CD4-positive, alpha-beta memory T cell (primary cell): ENCODE data around the gene RABL2A. TPM values are rescaled to one million over a fixed set of nuclear protein-coding genes. Genes with fewer than 3 reads are reported as not detected.
"Not testable (repeated sequence)": the region's sequence is repeated elsewhere in the genome, so short reads cannot be mapped to it uniquely, and the experiment has no call there.

Experiments used
- CTCF ChIA-PET: fragments of 350-600 bp; sonication (Branson Sonifier 250); formaldehyde crosslinking; loops from one replicate; lab custom pipeline; 2021; ENCODE audit warnings: inconsistent platforms; ENCODE audit not compliant: partially characterized antibody; lab: Charles Lee
- POLR2A ChIA-PET: fragments of 350-600 bp; sonication (Branson Sonifier 250); formaldehyde crosslinking; loops from one replicate; lab custom pipeline; 2021; ENCODE audit not compliant: partially characterized antibody; lab: Charles Lee
- DNase-seq, 5 donors: peaks; one replicate each; pipeline versions ENCODE4 v3.0.0 to v3.0.0-alpha.2; 2020 to 2022; ENCODE audit warnings: mixed read lengths in 1 of 5
- H3K27ac ChIP-seq: one replicate; pipeline ENCODE4 v1.7.0; 2013; ENCODE audit warnings: low read depth, low read length
- H3K27me3 ChIP-seq: 2 replicates; pipeline ENCODE4 v1.7.0; 2013; ENCODE audit warnings: mild to moderate bottlenecking, low read length, moderate library complexity; ENCODE audit not compliant: insufficient read depth
- H3K36me3 ChIP-seq: 2 replicates; pipeline ENCODE4 v1.7.0; 2013; ENCODE audit warnings: mild to moderate bottlenecking, low read length, moderate library complexity; ENCODE audit not compliant: insufficient read depth
- H3K4me1 ChIP-seq: 2 replicates; pipeline ENCODE4 v1.7.0; 2013; ENCODE audit warnings: mild to moderate bottlenecking, low read length, moderate library complexity; ENCODE audit not compliant: insufficient read depth
- H3K4me3 ChIP-seq, 2 donors: one replicate each; pipeline ENCODE4 v1.7.0; 2013; ENCODE audit warnings: low read length in 2 of 2, mild to moderate bottlenecking in 1 of 2
- H3K9me3 ChIP-seq, 2 donors: one replicate each; pipeline ENCODE4 v1.7.0; 2013; ENCODE audit warnings: low read length in 2 of 2, control low read depth in 1 of 2; ENCODE audit not compliant: control insufficient read depth in 1 of 2
- H3K27ac Mint-ChIP-seq, 7 donors: one replicate each; pipeline ENCODE4 v1.8.0; 2020 to 2021; ENCODE audit warnings: mixed read lengths in 7 of 7, mild to moderate bottlenecking in 6 of 7, inconsistent platforms in 3 of 7, moderate library complexity in 3 of 7
- H3K27me3 Mint-ChIP-seq, 2 donors: one replicate each; pipeline ENCODE4 v1.8.0; 2020 to 2021; ENCODE audit warnings: mixed read lengths in 2 of 2
- H3K36me3 Mint-ChIP-seq, 2 donors: one replicate each; pipeline ENCODE4 v1.8.0; 2020 to 2021; ENCODE audit warnings: mixed read lengths in 2 of 2, inconsistent platforms in 1 of 2, mild to moderate bottlenecking in 1 of 2
- H3K4me1 Mint-ChIP-seq, 4 donors: one replicate each; pipeline ENCODE4 v1.8.0; 2020 to 2021; ENCODE audit warnings: mixed read lengths in 4 of 4, mild to moderate bottlenecking in 1 of 4
- H3K4me3 Mint-ChIP-seq, 8 donors: one replicate each; pipeline ENCODE4 v1.8.0; 2020 to 2021; ENCODE audit warnings: mixed read lengths in 8 of 8, mild to moderate bottlenecking in 7 of 8, moderate library complexity in 6 of 8, inconsistent platforms in 3 of 8
- H3K9me3 Mint-ChIP-seq, 8 donors: one replicate each; pipeline ENCODE4 v1.8.0; 2020 to 2021; ENCODE audit warnings: mixed read lengths in 8 of 8, mild to moderate bottlenecking in 5 of 8, inconsistent platforms in 3 of 8, moderate library complexity in 1 of 8
- intact Hi-C: fragments of 100-400 bp; cut with micrococcal nuclease; formaldehyde crosslinking; loops from one replicate; pipeline ENCODE4 v1.15.1; 2023
- microRNA-seq: library from miRNA; unstranded; fragments of <30 nt; microRNA quantifications from one replicate; pipeline ENCODE4 v1.2.0, GENCODE V29; 2021; ENCODE audit warnings: borderline replicate concordance, borderline number of aligned reads, borderline microRNAs expressed, mixed read lengths
- polyA plus RNA-seq, 2 donors: library from polyadenylated mRNA; unstranded; fragments of 300-500 nt; fragmentation: Illumina TruSeq; gene quantifications; one replicate each; pipeline ENCODE4 v1.2.3, GENCODE V29; 2021
- total RNA-seq, 2 experiments: library from RNA; stranded (reverse); gene quantifications; one replicate each; pipeline ENCODE4 v1.2.3, GENCODE V29; 2021

RABL2A gene
- total and polyA plus RNA-seq, 4 experiments from 2014 or later, result 10.0 to 47.3 (median 28.5) TPM

DNA sequence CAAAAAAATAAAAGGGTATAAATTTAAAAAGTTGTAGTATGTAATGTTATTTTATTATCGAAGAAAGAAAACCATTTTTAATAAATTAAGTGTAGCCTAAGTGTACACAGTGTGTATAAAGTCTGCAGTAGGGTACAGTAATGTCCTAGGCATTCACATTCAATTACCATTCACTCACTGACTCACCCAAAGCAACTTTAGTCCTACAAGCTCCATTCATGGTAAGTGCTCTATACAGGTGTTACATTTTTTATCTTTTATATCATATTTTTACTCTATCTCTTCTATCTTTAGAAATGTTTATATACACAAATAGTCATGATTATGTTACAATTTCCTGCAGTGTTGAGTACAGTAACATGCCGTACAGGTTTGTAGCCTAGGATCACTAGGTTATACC is 59.5 kb downstream of the RABL2A start:
- no peak overlapping the region for H3K27ac ChIP-seq
- ChIA-PET CTCF (interaction anchor here (1.5 kb wide), 1 partner anchor 8 kb away, joined by 3 read pairs; no protein-coding TSS in a partner anchor), POLR2A (no interaction called here)
- no peaks in the 10 kb centered on the region for H3K4me1 ChIP-seq
- Mint-ChIP-seq H3K4me1 (no peaks in the 10 kb centered on the region), H3K36me3 (no peaks in the 10 kb centered on the region), H3K27me3 (no peaks in the 10 kb centered on the region), H3K4me3 (no peak overlapping the region), H3K27ac (no peak overlapping the region), H3K9me3 (peaks cover 0 to 2% (median 0%) of the 10 kb centered on the region in 8 donors)
- DNase-seq, result no peak
- no peak overlapping the region for H3K4me3 ChIP-seq
- no peaks in the 10 kb centered on the region for H3K9me3 ChIP-seq
- no peaks in the 10 kb centered on the region for H3K27me3 ChIP-seq
- intact Hi-C loops, result no loop called here
- H3K36me3 ChIP-seq, result no peaks in the 10 kb centered on the region

DNA sequence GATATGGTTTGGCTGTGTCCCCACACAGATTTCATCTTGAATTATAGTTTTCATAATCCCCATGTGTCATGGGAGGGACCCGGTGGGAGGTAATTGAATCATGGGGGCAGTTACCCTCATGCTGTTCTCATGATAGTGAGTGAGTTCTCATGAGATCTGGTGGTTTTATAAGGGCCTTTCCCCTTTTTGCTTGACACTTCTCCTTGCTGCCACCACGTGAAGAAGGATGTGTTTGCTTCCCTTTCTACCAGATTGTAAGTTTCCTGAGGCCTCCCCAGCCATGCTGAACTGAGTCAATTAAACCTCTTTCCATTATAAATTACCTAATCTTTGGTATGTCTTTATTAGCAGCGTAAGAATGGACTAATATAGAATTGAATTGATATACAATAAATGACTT is 63.8 kb downstream of the RABL2A start:
- POLR2A ChIA-PET, H3K4me3 Mint-ChIP-seq: not testable (repeated sequence)
- CTCF ChIA-PET, result interaction anchor here (1.0 kb wide), 1 partner anchor 10 kb away, joined by 5 read pairs; no protein-coding TSS in a partner anchor

More for the DNA sequence above, 63.8 kb downstream of the RABL2A start:
- H3K4me3 ChIP-seq, H3K9me3 ChIP-seq, H3K27me3 ChIP-seq, H3K27ac Mint-ChIP-seq, H3K36me3 Mint-ChIP-seq, H3K9me3 Mint-ChIP-seq, DNase-seq, H3K27ac ChIP-seq, H3K36me3 ChIP-seq, H3K27me3 Mint-ChIP-seq: not testable (repeated sequence)
- intact Hi-C loops, result loop anchor here (10.0 kb wide), 1 partner anchor 86 kb away; no protein-coding TSS in a partner anchor
- peaks cover 14 to 26% (median 20%) of the 10 kb centered on the region in 4 donors for H3K4me1 Mint-ChIP-seq
- H3K4me1 ChIP-seq, result peaks cover 25% of the 10 kb centered on the region

Small RNA genes lying within 50 kb of the gene (microRNA-seq; reads per million reads assigned to microRNA genes)
- gene MIR1302-3, result not detected

Other genes starting within 250 kb of the RABL2A start
- gene ZNG1B, start 189.6 kb upstream of the RABL2A start, total RNA-seq, result 10 to 100 TPM; 43.3 to 44.0 TPM
- gene ZNG1B, start 189.6 kb upstream of the RABL2A start, polyA plus RNA-seq, result 10 to 100 TPM; 32.7 to 43.1 TPM
- under 1 TPM; 0.42 to 0.52 TPM for gene FOXD4L1, start 128.6 kb upstream of the RABL2A start, total RNA-seq
- not detected for gene FOXD4L1, start 128.6 kb upstream of the RABL2A start, polyA plus RNA-seq
- 10 to 100 TPM; 29.9 to 30.9 TPM for gene SLC35F5, start 129.4 kb downstream of the RABL2A start, total RNA-seq
- gene SLC35F5, start 129.4 kb downstream of the RABL2A start, polyA plus RNA-seq, result 1 to 10 TPM; 4.5 to 5.9 TPM